Stimulated activated CD8-positive, alpha-beta memory T cell treated with anti-CD3 and anti-CD28 coated beads, Interleukin-7, amount 100 ng/mL, for 4 hours (primary cell): ENCODE results near the gene RADIL.

Source experiments
- DNase-seq, 2 donors: peaks; one replicate each; pipeline ENCODE4 v3.0.0-alpha.2; 2020; ENCODE audit warnings: low read depth in 2 of 2

RADIL gene

GRCh38 chr7:4851459-4852422 is 31.8 kb downstream of the RADIL start:
- no peak for DNase-seq

- DNase-seq, result no peak
These were observed 33.2 kb downstream of the RADIL start for GRCh38 chr7:4850262-4850795.

GRCh38 chr7:4849390-4849789 is 34.1 kb downstream of the RADIL start:
- no peak for DNase-seq

- DNase-seq, result no peak
These were observed 37.8 kb downstream of the RADIL start for GRCh38 chr7:4845740-4846142.

GRCh38 chr7:4842319-4843064 is 41.0 kb downstream of the RADIL start:
- no peak for DNase-seq

GRCh38 chr7:4841836-4842235 is 41.7 kb downstream of the RADIL start:
- DNase-seq, result no peak

- no peak for DNase-seq
These were observed 42.3 kb downstream of the RADIL start for GRCh38 chr7:4841007-4841784.

- DNase-seq, result no peak
These were observed 43.4 kb downstream of the RADIL start for GRCh38 chr7:4840079-4840501.

GRCh38 chr7:4838626-4839334 is 44.7 kb downstream of the RADIL start:
- DNase-seq, result no peak

GRCh38 chr7:4837803-4838625 is 45.5 kb downstream of the RADIL start:
- DNase-seq, result no peak

- no peak for DNase-seq
These were observed 46.3 kb downstream of the RADIL start for GRCh38 chr7:4837041-4837802.

GRCh38 chr7:4836206-4836661 is 47.3 kb downstream of the RADIL start:
- no peak for DNase-seq

- no peak for DNase-seq
These were observed 47.9 kb downstream of the RADIL start for GRCh38 chr7:4835398-4836205.

GRCh38 chr7:4834601-4835397 is 48.7 kb downstream of the RADIL start:
- no peak for DNase-seq

GRCh38 chr7:4833691-4834600 is 49.6 kb downstream of the RADIL start:
- DNase-seq, result no peak

GRCh38 chr7:4833176-4833575 is 50.3 kb downstream of the RADIL start:
- no peak for DNase-seq

GRCh38 chr7:4832711-4833110 is 50.8 kb downstream of the RADIL start:
- no peak for DNase-seq
